Measurements from ENCODE around the gene DNAH17.

- TF ChIP-seq CTCF (IDR thresholded peaks at IDR 0.05 in 2 of 3, conservative IDR thresholded peaks at IDR 0.05 in 1 of 3; ENCODE audit: borderline replicate concordance in 1 of 3, insufficient read depth in 1 of 3, low read depth in 2 of 3, low read length in 2 of 3) (no peak), POLR2AphosphoS5 (IDR thresholded peaks at IDR 0.05; ENCODE audit: low read depth, low read length) (no peak), SIN3A (IDR thresholded peaks at IDR 0.05; ENCODE audit: low read depth) (no peak), REST (IDR thresholded peaks at IDR 0.05; ENCODE audit: low read depth) (no peak), YY1 (IDR thresholded peaks at IDR 0.05; ENCODE audit: extremely low read depth, insufficient replicate concordance, low read depth, low read length) (no peak), MAX (IDR thresholded peaks at IDR 0.05) (no peak), POLR2A (IDR thresholded peaks at IDR 0.05; ENCODE audit: borderline replicate concordance, extremely low read depth, insufficient read depth, insufficient read length) (no peak), SP1 (IDR thresholded peaks at IDR 0.05; ENCODE audit: low read depth) (no peak), EZH2 (IDR thresholded peaks at IDR 0.05) (no peak), RAD21 (IDR thresholded peaks at IDR 0.05; ENCODE audit: low read depth) (no peak), EZH2phosphoT487 (IDR thresholded peaks at IDR 0.05; ENCODE audit: borderline replicate concordance) (no peak), ZNF274 (IDR thresholded peaks at IDR 0.05; ENCODE audit: low read depth, low read length) (no peak), CBX3 (IDR thresholded peaks at IDR 0.05; ENCODE audit: low read depth) (no peak)
- TF ChIP-seq, protein P1, sequence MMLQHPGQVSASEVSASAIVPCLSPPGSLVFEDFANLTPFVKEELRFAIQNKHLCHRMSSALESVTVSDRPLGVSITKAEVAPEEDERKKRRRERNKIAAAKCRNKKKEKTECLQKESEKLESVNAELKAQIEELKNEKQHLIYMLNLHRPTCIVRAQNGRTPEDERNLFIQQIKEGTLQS (IDR thresholded peaks at IDR 0.05): no peak
These were observed 144.0 kb downstream of the DNAH17 start for GRCh38 chr17:78433013-78433727.

All from HCT116 (cell line).